GM19099 (cell line): ENCODE results near the gene CLCA2.

Experiments used
- POLR2A ChIP-seq: IDR thresholded peaks from 3 replicates; pipeline ENCODE4 v1.6.1; 2011; ENCODE audit warnings: low read depth; ENCODE audit not compliant: insufficient read length; ENCODE audit errors: extremely low read depth

Gene CLCA2

GRCh38 chr1:86481966-86482365, 58.0 kb downstream of the CLCA2 start:
- no peak for TF ChIP-seq POLR2A

GRCh38 chr1:86487131-86487810, 63.3 kb downstream of the CLCA2 start:
- TF ChIP-seq POLR2A: no peak

DNA sequence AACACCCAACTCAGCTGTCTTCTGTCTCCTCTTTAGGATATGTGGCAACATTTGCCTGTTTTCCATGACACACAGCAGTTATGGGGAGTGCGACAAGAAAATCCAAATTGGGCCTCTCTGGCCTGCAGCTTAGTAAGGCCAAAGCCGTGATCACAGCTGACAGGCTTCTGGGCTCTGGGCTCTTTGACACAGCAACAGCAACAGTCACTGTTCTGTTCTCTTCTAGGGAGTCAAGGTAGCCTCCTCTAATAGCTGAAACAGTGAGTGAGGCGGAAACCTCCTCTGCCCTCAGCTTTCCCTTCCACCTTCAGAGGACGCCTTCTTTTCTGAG, 63.8 kb downstream of the CLCA2 start:
- no peak for TF ChIP-seq POLR2A

- TF ChIP-seq POLR2A: no peak
These were observed 65.4 kb downstream of the CLCA2 start for GRCh38 chr1:86489242-86489878.

- no peak for TF ChIP-seq POLR2A
These were observed 67.4 kb downstream of the CLCA2 start for GRCh38 chr1:86491171-86491950.

- TF ChIP-seq POLR2A: no peak
These were observed 74.3 kb downstream of the CLCA2 start for GRCh38 chr1:86498281-86498680.

DNA sequence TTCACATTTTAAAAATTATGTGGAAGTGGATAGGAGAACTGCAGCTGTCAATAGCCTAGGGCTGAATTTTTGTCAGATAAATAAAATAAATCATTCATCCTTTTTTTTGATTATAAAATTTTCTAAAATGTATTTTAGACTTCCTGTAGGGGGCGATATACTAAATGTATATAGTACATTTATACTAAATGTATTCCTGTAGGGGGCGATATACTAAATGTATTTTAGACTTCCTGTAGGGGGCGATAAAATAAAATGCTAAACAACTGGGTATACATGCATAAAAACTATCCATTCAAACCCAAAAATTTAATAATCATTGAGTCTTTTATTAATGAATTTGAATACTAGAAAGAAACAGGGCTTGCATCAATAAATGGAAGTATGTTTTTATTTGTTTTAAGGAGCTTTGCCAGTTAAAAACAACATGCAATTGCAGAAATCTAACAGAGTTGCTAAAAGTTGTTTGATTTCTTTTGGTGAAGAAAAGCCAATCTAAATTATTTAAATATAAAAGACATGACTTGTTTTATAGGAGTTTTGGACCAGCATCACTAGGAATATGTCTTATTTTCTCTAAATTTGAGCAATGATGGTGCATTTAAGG, 76.1 kb downstream of the CLCA2 start:
- no peak for TF ChIP-seq POLR2A

GRCh38 chr1:86500714-86501113, 76.7 kb downstream of the CLCA2 start:
- no peak for TF ChIP-seq POLR2A

DNA sequence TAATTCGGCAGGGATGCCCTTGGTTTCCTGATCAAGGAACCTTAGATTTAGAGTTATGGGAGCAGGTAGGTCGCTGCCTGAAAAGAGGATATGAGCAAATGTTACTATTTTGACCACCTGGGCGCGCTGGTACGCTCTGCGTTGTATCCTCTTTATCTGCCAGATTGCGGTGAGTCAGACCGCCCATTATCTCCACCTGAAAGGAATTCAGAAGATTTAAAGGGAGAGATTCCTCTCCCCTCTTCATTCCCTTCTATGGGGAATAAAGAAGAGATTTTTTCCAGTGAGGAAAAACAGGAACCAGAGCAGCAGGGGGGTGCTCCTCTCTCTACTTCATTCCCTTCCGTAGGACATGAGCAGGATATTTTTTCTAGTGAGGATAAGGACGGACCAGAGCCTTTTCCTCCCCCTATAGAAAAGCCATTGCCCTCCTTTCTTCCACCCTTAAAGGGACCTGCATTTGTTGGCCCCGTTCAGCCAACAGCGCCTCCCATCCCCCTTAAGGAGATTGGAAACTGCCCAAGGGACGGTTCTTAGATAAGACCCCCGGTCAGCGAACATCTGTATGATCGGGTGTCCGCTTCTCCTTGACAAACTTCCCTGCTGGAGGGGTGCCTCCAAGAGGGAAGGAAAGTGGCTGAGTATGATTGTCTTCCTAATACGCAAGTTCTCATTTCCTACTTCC, 78.9 kb downstream of the CLCA2 start:
- no peak for TF ChIP-seq POLR2A

DNA sequence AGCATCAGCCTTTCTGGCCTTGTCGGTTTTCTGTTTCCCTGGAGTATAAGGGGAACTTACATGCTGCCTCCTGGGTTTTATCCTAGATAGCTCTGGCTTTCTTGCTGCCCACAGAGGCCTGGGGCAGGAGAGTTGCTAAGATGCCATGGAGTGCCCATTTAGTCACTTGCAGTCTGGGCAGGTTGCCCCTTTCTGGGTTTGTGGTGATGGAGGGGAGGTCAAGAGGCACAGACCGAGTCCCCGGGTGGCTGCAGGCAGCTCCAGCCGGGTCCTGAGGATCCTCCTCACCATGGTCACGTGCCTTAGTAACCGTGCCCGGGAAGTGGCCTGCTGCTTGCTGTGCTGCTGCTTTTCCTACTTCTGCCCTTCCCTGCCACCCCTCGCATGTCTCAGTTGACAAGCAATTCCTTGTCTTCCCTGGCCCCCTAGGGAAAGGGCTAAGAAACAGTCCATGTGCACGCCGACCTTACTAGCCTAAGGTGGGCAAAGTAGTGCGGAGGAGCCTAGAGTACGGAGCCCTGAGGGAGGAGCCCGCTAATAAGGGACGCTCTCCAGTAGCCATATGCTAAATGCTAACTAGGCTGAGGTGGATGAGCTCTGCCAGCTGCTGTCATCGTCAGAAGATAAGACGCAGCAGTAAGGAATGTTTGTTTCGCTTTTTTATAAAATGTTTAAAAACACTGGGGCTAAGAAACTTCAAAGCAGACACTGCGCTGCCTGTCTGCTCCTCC, 79.6 kb downstream of the CLCA2 start:
- TF ChIP-seq POLR2A: no peak

- TF ChIP-seq POLR2A: no peak
These were observed 80.1 kb downstream of the CLCA2 start for GRCh38 chr1:86504137-86504479.

DNA sequence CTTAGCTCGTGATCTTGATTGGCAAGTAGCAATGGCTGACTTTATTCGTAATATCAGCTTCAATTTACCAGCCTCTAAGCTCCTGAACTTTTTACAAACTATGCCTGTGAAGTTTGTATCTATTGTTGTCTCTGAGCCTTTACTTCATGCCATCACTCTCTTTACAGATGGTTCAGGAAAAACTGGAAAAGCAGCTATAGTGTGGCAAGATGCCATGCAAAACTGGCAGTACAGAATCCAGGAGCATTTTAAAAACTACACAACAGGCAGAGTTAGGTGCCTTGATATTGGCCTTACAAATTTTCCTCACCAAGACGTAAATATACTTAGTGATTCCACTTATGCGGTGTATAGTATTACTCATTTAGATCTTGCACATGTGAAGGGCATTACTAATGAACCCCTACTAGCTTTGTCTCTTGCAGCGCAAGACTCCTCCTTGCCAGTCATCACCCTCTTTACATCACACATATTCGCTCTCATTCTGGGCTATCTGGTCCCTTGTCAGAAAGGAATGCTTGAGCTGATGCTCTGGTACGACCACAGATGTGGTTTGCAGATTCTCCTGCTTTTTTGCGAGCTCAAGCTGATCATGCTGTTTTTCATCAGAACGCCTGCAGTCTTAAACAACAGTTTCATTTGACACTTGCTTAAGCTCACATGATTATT, 81.1 kb downstream of the CLCA2 start:
- no peak for TF ChIP-seq POLR2A

- no peak for TF ChIP-seq POLR2A
These were observed 81.6 kb downstream of the CLCA2 start for GRCh38 chr1:86505564-86505902.
